GM12873 (cell line): ENCODE results near the gene KRT28.

Experiments used
- TF ChIP-seq, protein P1 (sequence below): IDR thresholded peaks from 2 replicates; pipeline ENCODE4 v1.5.1; 2012; ENCODE audit warnings: low read depth, mild to moderate bottlenecking, moderate library complexity, low read length, control low read depth; ENCODE audit not compliant: insufficient read depth; ENCODE audit errors: missing control alignments

The KRT28 gene

DNA sequence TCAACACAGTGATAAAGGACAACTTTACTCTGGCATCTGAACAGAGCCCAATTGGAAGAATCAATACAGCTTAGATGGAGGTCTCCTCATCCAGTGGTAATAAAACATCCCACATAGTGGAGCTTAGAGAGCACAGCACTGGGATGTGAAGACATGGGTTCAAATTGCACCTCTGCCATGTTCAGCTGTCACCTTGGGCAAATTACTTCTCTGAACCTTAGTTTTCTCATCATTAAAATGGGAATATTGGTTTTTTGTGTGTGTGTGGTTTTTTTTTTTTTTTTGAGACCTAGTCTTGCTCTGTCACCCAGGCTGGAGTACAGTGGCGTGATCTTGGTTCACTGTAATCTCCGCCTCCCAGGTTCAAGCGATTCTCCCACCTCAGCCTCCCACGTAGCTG is 36.3 kb upstream of the KRT28 start:
- TF ChIP-seq, protein P1, sequence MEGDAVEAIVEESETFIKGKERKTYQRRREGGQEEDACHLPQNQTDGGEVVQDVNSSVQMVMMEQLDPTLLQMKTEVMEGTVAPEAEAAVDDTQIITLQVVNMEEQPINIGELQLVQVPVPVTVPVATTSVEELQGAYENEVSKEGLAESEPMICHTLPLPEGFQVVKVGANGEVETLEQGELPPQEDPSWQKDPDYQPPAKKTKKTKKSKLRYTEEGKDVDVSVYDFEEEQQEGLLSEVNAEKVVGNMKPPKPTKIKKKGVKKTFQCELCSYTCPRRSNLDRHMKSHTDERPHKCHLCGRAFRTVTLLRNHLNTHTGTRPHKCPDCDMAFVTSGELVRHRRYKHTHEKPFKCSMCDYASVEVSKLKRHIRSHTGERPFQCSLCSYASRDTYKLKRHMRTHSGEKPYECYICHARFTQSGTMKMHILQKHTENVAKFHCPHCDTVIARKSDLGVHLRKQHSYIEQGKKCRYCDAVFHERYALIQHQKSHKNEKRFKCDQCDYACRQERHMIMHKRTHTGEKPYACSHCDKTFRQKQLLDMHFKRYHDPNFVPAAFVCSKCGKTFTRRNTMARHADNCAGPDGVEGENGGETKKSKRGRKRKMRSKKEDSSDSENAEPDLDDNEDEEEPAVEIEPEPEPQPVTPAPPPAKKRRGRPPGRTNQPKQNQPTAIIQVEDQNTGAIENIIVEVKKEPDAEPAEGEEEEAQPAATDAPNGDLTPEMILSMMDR, result no peak

DNA sequence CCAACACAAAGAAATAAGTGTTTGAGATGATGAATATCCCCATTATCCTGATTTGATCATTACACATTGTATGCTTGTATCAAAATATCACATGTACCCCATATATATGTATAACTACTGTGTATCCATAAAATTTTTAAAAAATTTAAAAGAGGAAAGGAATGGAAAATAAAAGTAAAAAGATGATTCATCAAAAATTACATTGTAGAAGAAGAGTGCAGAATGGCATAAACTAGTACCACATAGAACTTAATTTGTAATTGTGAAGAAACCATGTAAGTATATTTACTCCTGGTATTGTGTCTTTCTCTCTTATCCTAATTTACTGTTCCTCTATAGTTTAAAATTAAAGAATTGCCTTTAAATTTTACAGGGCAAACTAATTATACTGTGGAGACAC is 34.1 kb upstream of the KRT28 start:
- TF ChIP-seq, protein P1, result no peak

DNA sequence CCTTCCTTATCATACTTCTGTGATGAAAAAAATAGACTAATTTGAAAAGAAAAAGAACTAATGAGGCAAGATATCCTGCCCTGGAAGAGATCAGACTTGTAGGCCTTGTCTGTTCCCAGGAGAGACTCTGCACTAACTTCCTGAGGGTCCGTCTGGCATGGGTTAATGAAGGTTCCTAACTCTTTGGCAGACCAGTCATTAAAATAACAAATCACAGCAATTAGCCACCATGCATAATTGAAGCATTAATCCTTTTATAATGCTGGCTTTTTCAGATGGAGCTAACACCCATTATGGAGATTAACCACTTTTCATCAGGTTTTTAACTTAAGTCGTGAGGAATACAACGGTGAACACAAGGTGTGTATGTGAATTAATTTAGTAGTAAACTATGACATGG is 33.1 kb upstream of the KRT28 start:
- TF ChIP-seq, protein P1, result no peak

DNA sequence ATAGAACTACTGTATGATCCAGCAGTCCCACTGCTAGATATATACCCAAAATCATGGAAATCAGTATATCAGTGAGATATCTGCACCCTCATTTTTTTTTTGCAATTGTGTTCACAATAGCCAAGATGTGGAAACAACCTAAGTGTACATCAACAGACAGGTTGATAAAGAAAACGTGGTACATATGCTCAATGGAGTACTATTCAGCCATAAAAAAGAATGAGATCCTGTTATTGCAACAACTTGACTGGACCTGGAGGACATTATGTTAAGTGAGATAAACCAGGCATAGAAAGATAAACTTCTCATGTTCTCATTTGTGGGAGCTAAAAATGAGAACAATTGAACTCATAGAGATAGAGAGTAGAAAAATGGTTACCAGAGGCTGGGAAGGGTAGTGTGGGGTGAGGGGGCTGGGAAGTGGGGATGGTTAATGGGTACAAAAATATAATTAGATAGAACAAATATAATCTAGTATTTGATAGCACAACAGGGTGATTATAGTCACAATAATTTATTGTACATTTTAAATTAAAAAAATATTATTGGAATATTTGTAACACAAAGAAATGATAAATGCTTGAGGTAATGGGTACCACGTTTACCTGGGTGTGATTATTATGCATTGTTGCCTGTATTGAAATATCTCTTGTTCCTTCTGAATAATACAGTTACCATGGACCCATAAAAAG is 30.5 kb upstream of the KRT28 start:
- TF ChIP-seq, protein P1, result no peak

DNA sequence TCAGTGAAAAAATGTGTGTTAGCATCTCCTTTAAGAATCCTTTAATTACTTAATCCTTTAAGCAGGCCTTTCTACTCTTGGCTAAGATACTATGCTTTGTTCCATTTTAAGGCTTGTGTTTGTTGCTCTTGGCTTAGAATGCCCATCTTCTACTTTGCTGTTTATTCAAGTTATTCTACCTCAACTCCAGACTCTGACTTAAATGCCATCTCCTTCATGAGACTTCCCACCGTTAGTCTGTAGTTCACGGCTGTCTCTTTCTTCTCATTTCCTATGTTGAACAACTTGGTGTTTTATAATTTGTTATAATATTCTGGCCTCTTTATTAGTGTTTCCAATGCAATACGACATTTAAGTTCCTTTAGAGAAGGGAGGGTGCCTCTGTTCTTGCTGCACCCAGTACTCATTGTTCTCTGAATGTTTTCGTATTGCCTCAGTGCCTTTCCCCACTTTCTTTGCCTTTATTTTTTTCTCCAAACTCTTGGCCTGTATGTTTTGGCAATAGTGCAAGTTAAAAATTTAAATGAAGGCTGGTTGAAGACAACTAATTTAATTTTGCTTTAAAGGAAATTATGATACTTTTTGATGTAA is 28.8 kb upstream of the KRT28 start:
- TF ChIP-seq, protein P1, result no peak

DNA sequence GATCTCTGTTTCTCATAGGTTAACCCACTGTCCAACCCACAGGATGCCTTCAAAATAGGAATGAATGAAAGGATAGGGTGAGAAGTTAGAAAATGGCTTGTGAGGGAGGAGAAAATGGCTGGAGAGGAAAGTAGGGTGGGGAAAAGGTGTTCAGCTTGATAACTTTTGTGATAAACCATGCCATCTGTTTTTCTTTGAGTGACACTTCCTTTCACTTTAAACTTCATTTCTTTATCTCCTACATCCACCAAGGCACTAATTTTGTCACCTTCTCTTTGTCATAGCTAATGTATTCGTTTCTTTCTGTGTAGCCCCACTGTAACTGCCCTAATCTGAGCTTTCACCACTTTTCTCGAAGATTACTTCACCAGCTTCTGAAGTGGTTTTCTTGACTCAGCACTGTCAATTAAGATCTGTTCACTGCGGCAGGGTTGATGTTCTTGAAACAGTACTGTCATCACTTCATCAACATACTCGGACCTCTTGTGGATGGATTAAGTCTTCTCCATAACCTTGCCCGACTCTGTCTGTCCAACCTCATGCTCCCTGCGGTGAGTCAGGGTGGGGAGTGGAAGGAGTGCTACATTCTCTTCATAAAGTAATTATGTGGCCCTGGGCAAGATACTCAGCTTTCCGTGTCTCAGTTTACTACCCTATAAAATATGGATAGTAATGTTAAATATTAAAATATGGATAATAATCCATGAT is 28.1 kb upstream of the KRT28 start:
- TF ChIP-seq, protein P1, result no peak

DNA sequence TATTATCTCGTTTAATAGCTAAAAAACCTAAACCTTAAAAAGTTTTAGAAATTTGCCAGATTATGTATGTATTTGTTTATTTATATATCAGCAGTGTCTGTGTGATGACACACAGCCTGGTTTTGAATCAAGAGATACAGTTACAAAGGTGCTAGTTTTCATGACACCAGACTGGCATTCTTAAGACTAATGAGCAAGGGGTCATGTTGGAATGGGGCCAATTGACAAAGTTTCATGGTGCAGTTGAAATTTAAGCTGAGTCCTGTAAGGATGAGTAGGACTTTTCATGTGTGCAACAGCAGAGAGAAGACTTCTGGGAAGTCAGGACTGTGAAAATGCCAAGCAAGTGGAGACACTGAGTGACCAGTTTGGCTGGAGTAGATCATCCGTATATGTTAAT is 25.8 kb upstream of the KRT28 start:
- TF ChIP-seq, protein P1, result no peak
